Type B pancreatic cell (in vitro differentiated cells): ENCODE data around the gene TNRC6A. TPM values are rescaled to one million over a fixed set of nuclear protein-coding genes. Genes with fewer than 3 reads are reported as not detected.

ENCODE experiments used
- DNase-seq: peaks from one replicate; pipeline ENCODE4 v3.0.0; 2021; ENCODE audit warnings: mixed read lengths; ENCODE audit not compliant: unreplicated experiment; ENCODE audit errors: extremely low spot score
- H3K27ac Mint-ChIP-seq: 2 replicates; pipeline ENCODE4 v1.8.0; 2021; ENCODE audit warnings: mild to moderate bottlenecking, mixed read lengths
- H3K27me3 Mint-ChIP-seq: 2 replicates; pipeline ENCODE4 v1.8.0; 2021; ENCODE audit warnings: mixed read lengths
- H3K36me3 Mint-ChIP-seq: 2 replicates; pipeline ENCODE4 v1.8.0; 2021; ENCODE audit warnings: mixed read lengths
- H3K4me1 Mint-ChIP-seq: one replicate; pipeline ENCODE4 v1.8.0; 2021; ENCODE audit warnings: mixed read lengths; ENCODE audit not compliant: unreplicated experiment
- H3K4me3 Mint-ChIP-seq: 2 replicates; pipeline ENCODE4 v1.8.0; 2021; ENCODE audit warnings: mild to moderate bottlenecking, mixed read lengths
- H3K9me3 Mint-ChIP-seq: 2 replicates; pipeline ENCODE4 v1.8.0; 2021; ENCODE audit warnings: mixed read lengths
- CTCF ChIP-seq: fragments of 200-600 bp; sonication (generic); conservative IDR thresholded peaks from 2 replicates; pipeline ENCODE4 v1.5.0; 2021; ENCODE audit warnings: antibody characterized with exemption, mild to moderate bottlenecking
- total RNA-seq: library from RNA; stranded (reverse); gene quantifications from 2 replicates; pipeline ENCODE4 v1.2.1, GENCODE V29; 2021; ENCODE audit warnings: low replicate concordance

Gene TNRC6A
- total RNA-seq, 1 donor from 2014 or later: 65.9 TPM

- Mint-ChIP-seq H3K36me3 (peaks cover 20% of the 10 kb centered on the region), H3K4me1 (peaks cover 32% of the 10 kb centered on the region), H3K27me3 (no peaks in the 10 kb centered on the region), H3K9me3 (no peaks in the 10 kb centered on the region), H3K4me3 (peak overlapping the region; percentile 99), H3K27ac (peak overlapping the region; percentile 95)
- no peak for TF ChIP-seq CTCF
- no peak for DNase-seq
Measured at GRCh38 chr16:24729951-24730815, 732 bp downstream of the TNRC6A start.

- Mint-ChIP-seq H3K9me3 (no peaks in the 10 kb centered on the region), H3K36me3 (peaks cover 20% of the 10 kb centered on the region), H3K27ac (peak overlapping the region; percentile 29), H3K27me3 (no peaks in the 10 kb centered on the region), H3K4me1 (peaks cover 32% of the 10 kb centered on the region), H3K4me3 (peak overlapping the region; percentile 99)
- no peak for TF ChIP-seq CTCF
- DNase-seq: no peak
Measured at GRCh38 chr16:24730914-24731313, 1.5 kb downstream of the TNRC6A start.

- no peak for DNase-seq
- TF ChIP-seq CTCF: no peak
- peak overlapping the region; percentile 30 for H3K27ac Mint-ChIP-seq
Measured at GRCh38 chr16:24731722-24732419, 2.4 kb downstream of the TNRC6A start.

GRCh38 chr16:24734382-24734781 is 4.9 kb downstream of the TNRC6A start:
- H3K27me3 Mint-ChIP-seq: no peaks in the 10 kb centered on the region
- DNase-seq: no peak
- H3K36me3 Mint-ChIP-seq: peaks cover 27% of the 10 kb centered on the region
- peaks cover 43% of the 10 kb centered on the region for H3K4me1 Mint-ChIP-seq
- no peak for TF ChIP-seq CTCF
- H3K27ac Mint-ChIP-seq: peak overlapping the region; percentile 25
- no peaks in the 10 kb centered on the region for H3K9me3 Mint-ChIP-seq
- peak overlapping the region; percentile 8 for H3K4me3 Mint-ChIP-seq

More at GRCh38 chr16:24731722-24732419, 2.4 kb downstream of the TNRC6A start:
- Mint-ChIP-seq H3K4me3 (peak overlapping the region; percentile 99), H3K27me3 (no peaks in the 10 kb centered on the region), H3K9me3 (no peaks in the 10 kb centered on the region), H3K36me3 (peaks cover 20% of the 10 kb centered on the region), H3K4me1 (peaks cover 36% of the 10 kb centered on the region)

GRCh38 chr16:24736758-24737157 is 7.3 kb downstream of the TNRC6A start:
- Mint-ChIP-seq H3K4me1 (peaks cover 34% of the 10 kb centered on the region), H3K36me3 (peaks cover 32% of the 10 kb centered on the region), H3K27me3 (no peaks in the 10 kb centered on the region), H3K9me3 (no peaks in the 10 kb centered on the region), H3K4me3 (no peak overlapping the region), H3K27ac (no peak overlapping the region)
- TF ChIP-seq CTCF: no peak
- no peak for DNase-seq
